HEK293T (cell line): ENCODE data around the gene SCNN1B.

Source experiments
- CTCF ChIA-PET: fragments of 350-600 bp; formaldehyde crosslinking; extraction: SDS; loops from one replicate; lab custom pipeline; 2021; ENCODE audit warnings: antibody characterized with exemption, inconsistent platforms; lab: Yijun Ruan, JAX
- POLR2A ChIA-PET: fragments of 350-600 bp; formaldehyde crosslinking; extraction: SDS; loops from one replicate; lab custom pipeline; 2020; ENCODE audit warnings: antibody characterized with exemption, inconsistent platforms; lab: Yijun Ruan, JAX
- DNase-seq: peaks from one replicate; pipeline ENCODE4 v3.0.0; 2012; ENCODE audit warnings: mixed read lengths; ENCODE audit errors: extremely low spot score
- ARNT ChIP-seq: fragments of 450-650 bp; IDR thresholded peaks from 2 replicates; pipeline ENCODE4 v1.6.1; 2017; ENCODE audit warnings: mild to moderate bottlenecking
- BHLHE40 ChIP-seq: fragments of 450-650 bp; IDR thresholded peaks from 2 replicates; pipeline ENCODE4 v1.6.1; 2016; ENCODE audit warnings: mild to moderate bottlenecking, moderate library complexity, borderline replicate concordance
- CTBP1 ChIP-seq: fragments of 450-650 bp; IDR thresholded peaks from 2 replicates; pipeline ENCODE4 v1.6.1; 2016; ENCODE audit warnings: borderline replicate concordance
- ELF4 ChIP-seq: fragments of 450-650 bp; IDR thresholded peaks from 2 replicates; pipeline ENCODE4 v1.6.1; 2017; ENCODE audit warnings: antibody characterized with exemption
- FOXA1 ChIP-seq: fragments of 450-650 bp; IDR thresholded peaks from 2 replicates; pipeline ENCODE4 v1.6.1; 2016; ENCODE audit warnings: mild to moderate bottlenecking
- FOXK2 ChIP-seq: fragments of 450-650 bp; IDR thresholded peaks from 2 replicates; pipeline ENCODE4 v1.6.1; 2016; ENCODE audit warnings: mild to moderate bottlenecking
- FOXM1 ChIP-seq: fragments of 450-650 bp; IDR thresholded peaks from 2 replicates; pipeline ENCODE4 v1.6.1; 2017; ENCODE audit warnings: mild to moderate bottlenecking, borderline replicate concordance
- HDGF ChIP-seq: fragments of 450-650 bp; IDR thresholded peaks from 2 replicates; pipeline ENCODE4 v1.6.1; 2017; ENCODE audit warnings: antibody characterized with exemption, borderline replicate concordance
- L3MBTL2 ChIP-seq: fragments of 450-650 bp; conservative IDR thresholded peaks from 2 replicates; pipeline ENCODE4 v1.6.1; 2016; ENCODE audit warnings: mild to moderate bottlenecking
- LEF1 ChIP-seq: fragments of 450-650 bp; IDR thresholded peaks from 2 replicates; pipeline ENCODE4 v1.6.1; 2017; ENCODE audit warnings: mild to moderate bottlenecking, borderline replicate concordance
- NFRKB ChIP-seq: fragments of 450-650 bp; IDR thresholded peaks from 2 replicates; pipeline ENCODE4 v1.6.1; 2016; ENCODE audit warnings: mild to moderate bottlenecking, moderate library complexity
- PKNOX1 ChIP-seq: fragments of 450-650 bp; IDR thresholded peaks from 2 replicates; pipeline ENCODE4 v1.6.1; 2016
- SP1 ChIP-seq: fragments of 450-650 bp; IDR thresholded peaks from 2 replicates; pipeline ENCODE4 v1.6.1; 2017
- SUZ12 ChIP-seq: fragments of 450-650 bp; IDR thresholded peaks from 2 replicates; pipeline ENCODE4 v1.6.1; 2016; ENCODE audit warnings: mild to moderate bottlenecking
- TARDBP ChIP-seq: fragments of 450-650 bp; IDR thresholded peaks from 2 replicates; pipeline ENCODE4 v1.6.1; 2016
- ZNF384 ChIP-seq: fragments of 450-650 bp; IDR thresholded peaks from 2 replicates; pipeline ENCODE4 v1.6.1; 2016

Gene SCNN1B

GRCh38 chr16:23423496-23424049 lies 121.5 kb downstream of the SCNN1B start:
- CTCF ChIA-PET = interaction anchor here (0.6 to 1.8 kb wide), 4 partner anchors 11 to 224 kb away, joined by 3 to 8 read pairs (median 3); no protein-coding TSS in a partner anchor
- POLR2A ChIA-PET = no interaction called here
- TF ChIP-seq FOXM1 (no peak), SP1 (no peak), CTBP1 (no peak), NFRKB (no peak), ELF4 (no peak)
- DNase-seq = no peak

GRCh38 chr16:23424292-23424958 lies 122.3 kb downstream of the SCNN1B start:
- TF ChIP-seq HDGF = no peak
- no peak for TF ChIP-seq CTBP1
- no peak for TF ChIP-seq ZNF384
- POLR2A ChIA-PET = no interaction called here
- CTCF ChIA-PET = interaction anchor here (1.8 kb wide), 1 partner anchor 10 kb away, joined by 8 read pairs; no protein-coding TSS in a partner anchor
- DNase-seq = no peak

- DNase-seq = no peak
- CTCF ChIA-PET = no interaction called here
- TF ChIP-seq ARNT (no peak), FOXA1 (no peak), PKNOX1 (no peak), BHLHE40 (no peak), ELF4 (no peak), HDGF (no peak), TARDBP (no peak), SUZ12 (no peak), L3MBTL2 (no peak), FOXK2 (no peak), ZNF384 (no peak), LEF1 (no peak), SP1 (no peak)
- POLR2A ChIA-PET = no interaction called here
Observed at GRCh38 chr16:23428351-23428750, 126.2 kb downstream of the SCNN1B start.
